ENCODE results near the gene UST.

GRCh38 chr6:148818939-148819575 lies 72.2 kb downstream of the UST start:
- TF ChIP-seq CTCF (conservative IDR thresholded peaks at IDR 0.05; ENCODE audit: low read length) (no peak), EZH2phosphoT487 (IDR thresholded peaks at IDR 0.05; ENCODE audit: borderline replicate concordance, low read depth, low read length) (no peak)

All from OCI-LY7 (cell line).